ENCODE data around the gene DOHH. TPM values are rescaled to one million over a fixed set of nuclear protein-coding genes. Genes with fewer than 3 reads are reported as not detected.

DOHH gene
- total and polyA plus RNA-seq, 2 experiments from 2014 or later: 15.0 to 20.4 TPM

GRCh38 chr19:3535981-3536380 is 35.5 kb upstream of the DOHH start:
- no peaks in the 10 kb centered on the region for H3K4me1 ChIP-seq (ENCODE audit: insufficient read depth)

DNA sequence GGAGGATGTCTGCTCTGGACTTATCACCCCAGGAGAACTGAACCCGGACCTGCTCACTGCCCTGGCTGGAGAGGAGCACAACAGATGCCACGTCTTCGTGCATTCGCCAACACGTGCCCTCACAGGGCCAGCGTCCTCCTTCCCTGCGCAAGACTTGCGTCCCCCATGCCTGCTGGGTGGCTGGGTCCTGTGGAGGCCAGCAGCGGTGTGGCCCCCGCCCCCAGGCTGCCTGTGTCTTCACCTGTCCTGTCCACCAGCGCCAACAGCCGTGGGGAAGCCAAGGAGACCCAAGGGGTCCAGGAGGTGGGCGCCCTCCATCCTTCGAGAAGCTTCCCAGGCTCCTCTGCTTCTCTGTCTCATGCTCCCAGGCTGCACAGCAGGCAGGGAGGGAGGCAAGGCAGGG is 35.1 kb upstream of the DOHH start:
- WGBS, 2 experiments (ENCODE audit: low coverage in 1 of 2, low lambda C conversion rate in 2 of 2, missing lambda C conversion rate in 2 of 2): 90 to 98% methylated on average over 13 to 14 of the region's 14 CpGs
- TF ChIP-seq EZH2 (IDR thresholded peaks at IDR 0.05; ENCODE audit: insufficient read depth, poor library complexity, severe bottlenecking) (no peak), EZH2phosphoT487 (IDR thresholded peaks at IDR 0.05; ENCODE audit: insufficient read depth, low read depth) (no peak)
- Histone ChIP-seq H3K4me2 (ENCODE audit: unreplicated experiment) (no peak overlapping the region), H3K9me3 (ENCODE audit: low read depth) (no peaks in the 10 kb centered on the region), H3K9ac (no peak overlapping the region), H3K27ac (no peak overlapping the region), H3K27me3 (replicated peaks; ENCODE audit: insufficient read depth) (no peaks in the 10 kb centered on the region), H2AFZ (no peak overlapping the region), H3K36me3 (ENCODE audit: low read depth) (no peaks in the 10 kb centered on the region; the same call in 1 of the 2 replicates), H3F3A (ENCODE audit: insufficient read depth) (no peaks in the 10 kb centered on the region), H4K20me1 (ENCODE audit: insufficient read depth) (no peaks in the 10 kb centered on the region), H3K9me2 (ENCODE audit: insufficient read depth) (no peaks in the 10 kb centered on the region), H3K79me2 (ENCODE audit: insufficient read depth) (no peaks in the 10 kb centered on the region), H3K4me1 (ENCODE audit: insufficient read depth) (no peaks in the 10 kb centered on the region), H3K4me3 (no peak overlapping the region)
- in situ Hi-C loops (cut with MboI): loop anchor here (10.0 kb wide), 1 partner anchor 169 kb away; the partner anchor contains the start of genes PIP5K1C and TJP3
- DNase-seq: no peak

More at GRCh38 chr19:3535981-3536380, 35.5 kb upstream of the DOHH start:
- no peak overlapping the region for H2AFZ ChIP-seq
- H3K27ac ChIP-seq: no peak overlapping the region
- WGBS, 2 experiments (ENCODE audit: low coverage in 1 of 2, low lambda C conversion rate in 2 of 2, missing lambda C conversion rate in 2 of 2): 64 to 83% methylated on average over 7 to 10 of the region's 10 CpGs
- no peak overlapping the region for H3K4me3 ChIP-seq
- H3K79me2 ChIP-seq (ENCODE audit: insufficient read depth): no peaks in the 10 kb centered on the region
- no peaks in the 10 kb centered on the region; the same call in 1 of the 2 replicates for H3K36me3 ChIP-seq (ENCODE audit: low read depth)
- no peaks in the 10 kb centered on the region for H3K27me3 ChIP-seq (replicated peaks; ENCODE audit: insufficient read depth)
- no peak for DNase-seq
- in situ Hi-C loops (cut with MboI): loop anchor here (10.0 kb wide), 1 partner anchor 169 kb away; the partner anchor contains the start of genes PIP5K1C and TJP3
- H3K9ac ChIP-seq: no peak overlapping the region
- H3K4me2 ChIP-seq (ENCODE audit: unreplicated experiment): no peak overlapping the region
- no peaks in the 10 kb centered on the region for H4K20me1 ChIP-seq (ENCODE audit: insufficient read depth)
- TF ChIP-seq EZH2phosphoT487 (IDR thresholded peaks at IDR 0.05; ENCODE audit: insufficient read depth, low read depth) (no peak), EZH2 (IDR thresholded peaks at IDR 0.05; ENCODE audit: insufficient read depth, poor library complexity, severe bottlenecking) (no peak)
- H3K9me2 ChIP-seq (ENCODE audit: insufficient read depth): no peaks in the 10 kb centered on the region
- no peaks in the 10 kb centered on the region for H3F3A ChIP-seq (ENCODE audit: insufficient read depth)
- H3K9me3 ChIP-seq (ENCODE audit: low read depth): no peaks in the 10 kb centered on the region

DNA sequence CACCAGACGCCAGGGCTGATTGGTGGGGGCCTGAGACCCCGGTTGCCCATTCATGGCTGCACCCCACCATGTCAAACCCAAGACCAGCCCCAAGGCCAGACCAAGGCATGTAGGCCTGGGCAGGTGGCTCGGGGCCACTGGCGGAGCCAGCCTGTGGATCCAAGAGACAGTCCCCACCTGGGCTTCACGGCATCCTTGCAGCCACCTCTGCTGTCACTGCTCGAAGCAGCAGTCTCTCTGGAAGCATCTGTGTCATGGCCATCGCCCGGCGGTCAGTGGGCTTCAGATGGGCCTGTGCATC is 34.7 kb upstream of the DOHH start:
- H3K4me1 ChIP-seq (ENCODE audit: insufficient read depth): no peaks in the 10 kb centered on the region
- H3K79me2 ChIP-seq (ENCODE audit: insufficient read depth): no peaks in the 10 kb centered on the region
- 82 to 83% methylated on average over 6 to 9 of the region's 9 CpGs for WGBS, 2 experiments (ENCODE audit: low coverage in 1 of 2, low lambda C conversion rate in 2 of 2, missing lambda C conversion rate in 2 of 2)
- no peaks in the 10 kb centered on the region for H4K20me1 ChIP-seq (ENCODE audit: insufficient read depth)
- no peak overlapping the region for H3K27ac ChIP-seq
- no peaks in the 10 kb centered on the region for H3K27me3 ChIP-seq (replicated peaks; ENCODE audit: insufficient read depth)
- H2AFZ ChIP-seq: no peak overlapping the region
- no peak for TF ChIP-seq EZH2 (IDR thresholded peaks at IDR 0.05; ENCODE audit: insufficient read depth, poor library complexity, severe bottlenecking)
- TF ChIP-seq EZH2phosphoT487 (IDR thresholded peaks at IDR 0.05; ENCODE audit: insufficient read depth, low read depth): no peak
- H3K9me2 ChIP-seq (ENCODE audit: insufficient read depth): no peaks in the 10 kb centered on the region
- in situ Hi-C loops (cut with MboI): loop anchor here (10.0 kb wide), 1 partner anchor 170 kb away; the partner anchor contains the start of genes PIP5K1C and TJP3
- DNase-seq: no peak
- no peaks in the 10 kb centered on the region; the same call in 1 of the 2 replicates for H3K36me3 ChIP-seq (ENCODE audit: low read depth)
- H3K4me2 ChIP-seq (ENCODE audit: unreplicated experiment): no peak overlapping the region
- no peaks in the 10 kb centered on the region for H3F3A ChIP-seq (ENCODE audit: insufficient read depth)
- no peak overlapping the region for H3K9ac ChIP-seq
- no peak overlapping the region for H3K4me3 ChIP-seq
- H3K9me3 ChIP-seq (ENCODE audit: low read depth): no peaks in the 10 kb centered on the region

GRCh38 chr19:3534375-3535234 is 34.1 kb upstream of the DOHH start:
- no peaks in the 10 kb centered on the region for H3K79me2 ChIP-seq (ENCODE audit: insufficient read depth)
- H3K4me3 ChIP-seq: no peak overlapping the region
- no peaks in the 10 kb centered on the region for H3K9me3 ChIP-seq (ENCODE audit: low read depth)
- in situ Hi-C loops (cut with MboI): loop anchor here (10.0 kb wide), 1 partner anchor 170 kb away; the partner anchor contains the start of genes PIP5K1C and TJP3
- no peak for TF ChIP-seq EZH2 (IDR thresholded peaks at IDR 0.05; ENCODE audit: insufficient read depth, poor library complexity, severe bottlenecking)
- TF ChIP-seq EZH2phosphoT487 (IDR thresholded peaks at IDR 0.05; ENCODE audit: insufficient read depth, low read depth): no peak
- H3K4me1 ChIP-seq (ENCODE audit: insufficient read depth): no peaks in the 10 kb centered on the region
- WGBS, 2 experiments (ENCODE audit: low coverage in 1 of 2, low lambda C conversion rate in 2 of 2, missing lambda C conversion rate in 2 of 2): 89% methylated on average over 38 of the region's 38 CpGs
- H2AFZ ChIP-seq: no peak overlapping the region
- no peaks in the 10 kb centered on the region for H3K9me2 ChIP-seq (ENCODE audit: insufficient read depth)
- H3F3A ChIP-seq (ENCODE audit: insufficient read depth): no peaks in the 10 kb centered on the region
- H3K36me3 ChIP-seq (ENCODE audit: low read depth): no peaks in the 10 kb centered on the region; the same call in 1 of the 2 replicates
- DNase-seq: no peak
- H3K9ac ChIP-seq: no peak overlapping the region
- no peaks in the 10 kb centered on the region for H3K27me3 ChIP-seq (replicated peaks; ENCODE audit: insufficient read depth)
- H4K20me1 ChIP-seq (ENCODE audit: insufficient read depth): no peaks in the 10 kb centered on the region
- no peak overlapping the region for H3K4me2 ChIP-seq (ENCODE audit: unreplicated experiment)
- no peak overlapping the region for H3K27ac ChIP-seq
